ENCODE measurements around the gene GPHA2.

GPHA2 gene

GRCh38 chr11:64929625-64930024 lies 6.1 kb downstream of the GPHA2 start:
- no peak for DNase-seq

DNA sequence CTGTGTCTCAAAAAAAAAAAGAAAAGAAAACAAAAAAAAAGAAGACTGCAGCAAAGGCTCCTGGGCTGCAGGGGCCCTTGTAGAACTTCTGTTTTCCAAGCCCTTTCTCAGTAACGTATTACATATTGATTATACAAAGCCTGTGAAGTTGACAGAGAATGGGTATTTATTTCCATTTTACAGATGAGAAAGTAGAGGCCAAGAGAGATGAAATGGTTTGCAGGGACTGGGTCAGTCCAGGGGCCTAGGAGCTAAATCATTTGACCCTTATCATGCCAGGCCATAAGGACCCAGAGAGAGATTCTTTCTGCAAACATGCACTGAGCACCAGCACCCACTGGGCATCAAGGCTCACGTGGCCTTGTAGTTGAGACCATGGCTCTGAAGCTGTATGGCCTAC lies 6.7 kb downstream of the GPHA2 start:
- DNase-seq, result no peak

DNA sequence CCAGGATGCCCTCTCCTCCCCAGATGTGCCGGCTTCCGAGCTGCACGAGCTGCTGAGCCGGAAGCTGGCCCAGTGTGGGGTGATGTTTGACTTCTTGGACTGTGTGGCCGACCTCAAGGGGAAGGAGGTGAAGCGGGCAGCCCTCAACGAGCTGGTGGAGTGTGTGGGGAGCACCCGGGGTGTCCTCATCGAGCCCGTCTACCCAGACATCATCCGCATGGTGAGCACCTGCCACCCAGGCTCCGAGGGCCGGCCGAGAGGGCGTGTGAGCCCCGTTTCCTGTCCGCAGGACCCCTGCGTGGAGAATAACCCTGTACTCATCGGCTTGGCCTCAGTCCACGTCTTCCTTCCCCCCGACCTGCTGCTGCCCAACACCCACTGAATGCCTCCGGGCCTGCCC lies 9.0 kb downstream of the GPHA2 start:
- DNase-seq, result no peak

GRCh38 chr11:64925536-64926436 lies 9.9 kb downstream of the GPHA2 start:
- DNase-seq, result no peak

- peak; percentile 19 for DNase-seq
Observed at GRCh38 chr11:64924910-64925284, 10.8 kb downstream of the GPHA2 start.

DNA sequence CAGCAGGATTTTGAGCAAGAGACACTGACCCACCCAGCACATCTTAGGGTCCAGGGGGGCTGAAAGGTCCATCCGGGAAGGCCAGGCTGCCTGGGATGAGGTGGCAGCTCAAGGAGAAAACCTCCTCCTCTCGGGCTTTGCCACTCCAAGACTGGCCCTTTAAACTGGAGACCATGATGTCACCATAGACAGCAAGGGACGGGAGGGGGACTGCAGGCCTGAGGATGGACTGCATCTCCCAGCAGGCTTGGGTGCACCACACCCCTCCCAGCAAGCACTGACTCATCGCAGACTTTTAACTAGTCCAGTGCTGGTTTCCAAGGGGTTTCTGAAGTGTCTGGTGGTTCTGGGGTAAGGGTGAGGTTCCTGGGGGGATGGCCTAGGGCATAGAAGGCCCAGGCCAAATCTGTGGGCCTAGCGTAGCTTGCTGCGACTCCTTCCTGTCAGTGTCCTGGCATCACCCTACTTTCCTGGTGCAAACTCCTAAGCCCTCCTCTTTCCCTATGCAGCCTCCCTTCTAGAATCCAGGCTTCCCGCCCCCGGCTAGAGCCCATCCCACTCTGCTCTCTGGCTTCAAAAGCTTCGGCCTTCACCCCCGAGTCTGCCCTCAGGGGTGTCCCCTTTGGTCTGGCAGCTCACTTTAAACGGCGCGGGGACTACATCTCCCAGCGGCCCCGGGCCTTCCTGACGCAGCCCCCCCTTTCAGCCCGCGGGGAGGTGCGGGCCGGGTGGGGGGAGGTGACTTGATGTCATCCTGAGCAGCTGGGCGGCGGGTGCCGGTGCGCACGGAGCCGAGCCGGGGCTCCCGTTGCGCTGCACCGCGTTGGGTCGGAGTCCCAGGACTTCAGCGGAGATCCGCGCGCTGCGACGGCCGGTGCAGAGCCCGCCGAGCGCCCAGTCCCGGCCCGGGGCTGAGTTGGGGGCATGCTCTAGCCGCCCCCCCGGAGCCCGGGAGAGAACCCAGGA lies 11.5 kb downstream of the GPHA2 start, which contains the start of gene PPP2R5B:
Gene PPP2R5B (plus strand): TSS at position 746 of the 966 bp plus-strand sequence. CDS start 1,046 bp downstream, outside the sequence.
- DNase-seq, result peak; percentile 86

DNA sequence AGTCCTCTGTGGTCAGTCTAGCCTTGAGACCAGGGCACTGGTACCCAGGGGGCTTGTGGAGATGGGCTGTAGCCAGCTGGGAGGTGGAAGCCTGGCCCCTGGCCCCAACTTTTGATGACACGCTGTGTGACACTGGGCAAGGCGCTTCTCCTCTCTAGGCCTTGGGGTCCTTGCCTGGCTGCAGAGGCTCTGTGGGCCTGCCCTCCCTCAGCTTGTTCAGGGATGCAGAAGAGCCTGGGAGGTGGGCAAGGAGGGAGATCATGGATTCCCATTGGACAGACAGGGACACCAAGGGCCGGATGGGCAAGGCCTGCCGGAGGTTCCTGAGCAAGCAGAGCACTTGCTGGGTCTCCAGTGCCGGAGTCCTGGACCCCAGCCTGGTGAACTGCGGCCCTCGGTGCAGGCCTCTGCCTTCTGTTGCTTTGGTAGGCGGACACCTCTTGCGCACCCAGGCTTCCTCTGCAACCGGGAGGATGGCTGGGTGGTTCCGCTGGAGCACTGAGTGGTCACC lies 12.5 kb downstream of the GPHA2 start:
- no peak for DNase-seq

GRCh38 chr11:64921384-64921783 lies 14.3 kb downstream of the GPHA2 start:
- DNase-seq, result no peak

GRCh38 chr11:64920124-64920523 lies 15.6 kb downstream of the GPHA2 start:
- no peak for DNase-seq

- no peak for DNase-seq
Observed at GRCh38 chr11:64919627-64920026, 16.1 kb downstream of the GPHA2 start.

GRCh38 chr11:64918017-64918416 lies 17.7 kb downstream of the GPHA2 start:
- no peak for DNase-seq

DNA sequence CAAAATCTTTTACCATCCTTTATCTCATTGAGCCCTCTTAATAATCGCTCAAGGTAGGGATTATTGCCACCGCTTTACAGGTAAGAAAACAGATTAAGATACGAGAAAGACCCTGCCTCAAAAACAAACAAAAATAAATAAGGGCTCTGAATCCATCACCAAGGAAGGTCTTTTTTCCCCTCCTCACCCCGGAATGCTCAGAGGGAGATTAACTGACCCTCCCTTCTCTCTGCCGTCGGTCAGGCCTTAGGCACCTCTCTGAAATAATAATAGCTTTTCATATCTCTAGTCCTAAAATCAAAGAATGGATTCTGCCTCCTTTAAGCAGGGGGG lies 18.1 kb downstream of the GPHA2 start:
- no peak for DNase-seq

DNA sequence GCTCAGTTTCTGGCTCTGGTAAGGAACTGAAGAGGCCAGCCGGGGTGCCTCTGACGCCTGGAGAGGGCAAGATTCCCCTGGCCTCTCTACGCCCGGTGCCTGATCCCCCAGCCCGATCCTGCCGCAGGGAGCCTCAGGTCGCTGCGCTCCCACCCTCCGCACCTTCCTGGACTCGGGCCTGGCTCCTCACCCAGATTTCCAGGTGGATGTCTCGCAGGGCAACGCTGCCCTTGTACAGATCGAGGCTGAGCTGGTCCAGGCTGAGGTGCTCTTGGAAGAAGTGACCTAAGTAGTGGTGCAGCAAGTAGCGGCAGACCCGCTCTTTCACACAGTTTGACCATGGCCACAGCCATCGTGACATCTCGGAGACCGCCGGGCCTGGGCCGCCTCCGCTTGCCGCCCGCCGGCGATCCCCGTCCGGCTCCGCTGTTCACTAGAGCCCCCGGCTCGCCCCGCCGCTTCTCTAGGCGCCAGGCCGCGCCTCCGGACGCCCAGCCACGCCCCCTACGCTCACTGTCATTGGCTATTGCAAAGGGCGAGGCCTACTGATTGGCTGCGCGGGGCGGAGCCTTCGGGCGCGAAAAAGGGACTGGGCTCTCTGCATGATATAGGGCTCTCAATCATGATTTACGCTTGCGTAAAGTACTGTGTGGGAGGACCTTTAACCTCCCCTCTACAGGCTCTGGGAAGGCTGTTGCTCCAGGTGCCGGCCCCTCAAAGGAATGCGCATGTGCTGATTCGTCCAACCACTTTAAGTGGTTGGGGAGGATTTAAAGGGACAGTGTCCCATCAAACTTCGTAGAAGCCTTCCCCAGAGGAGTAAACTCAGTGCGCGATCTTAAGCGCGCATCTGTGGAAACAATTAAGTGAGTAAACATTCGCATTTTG lies 18.7 kb downstream of the GPHA2 start, which contains the start of gene ATG2A:
Gene ATG2A (minus strand): TSS at position 435 of the 888 bp plus-strand sequence. CDS start 74 bp downstream, at position 361.
- peak; percentile 99 for DNase-seq

DNA sequence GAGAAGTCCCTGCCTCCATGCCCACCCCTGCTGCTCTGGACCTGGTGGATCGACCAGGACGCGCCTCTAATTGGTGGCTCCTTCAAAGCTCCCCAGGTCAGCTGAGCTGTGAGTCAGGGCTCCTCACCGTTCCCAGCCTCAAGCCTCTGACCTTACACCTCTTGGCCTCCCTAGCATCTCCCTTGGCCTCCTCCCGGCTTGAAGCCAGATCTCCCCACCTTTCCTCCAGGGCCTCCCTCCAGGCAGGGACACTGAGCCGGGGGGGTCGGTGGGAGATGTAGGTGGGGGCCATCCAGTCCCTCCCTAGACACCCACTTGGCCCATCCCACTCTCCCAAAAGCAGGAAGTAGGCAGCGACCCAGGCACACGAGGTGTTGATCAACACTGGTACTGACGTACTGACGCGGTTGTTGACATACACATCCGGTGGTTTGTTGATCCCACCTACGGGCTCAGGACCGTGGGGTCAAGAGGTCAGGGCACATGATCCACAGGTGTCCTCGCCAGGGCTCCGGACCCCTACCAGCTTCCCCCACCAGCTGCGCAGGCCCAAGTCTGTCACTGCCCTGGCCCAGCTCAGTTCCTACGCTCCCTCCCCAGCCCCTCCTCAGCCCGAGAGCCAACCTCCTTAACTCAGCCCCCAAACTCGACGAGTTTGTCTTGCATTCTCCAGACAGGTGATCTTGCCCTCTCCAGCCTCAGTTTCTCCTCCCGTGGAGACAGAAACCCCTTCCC lies 19.5 kb downstream of the GPHA2 start:
- DNase-seq, result no peak

GRCh38 chr11:64915376-64915887 lies 20.3 kb downstream of the GPHA2 start:
- DNase-seq, result no peak

GRCh38 chr11:64914123-64914522 lies 21.6 kb downstream of the GPHA2 start:
- DNase-seq, result no peak

DNA sequence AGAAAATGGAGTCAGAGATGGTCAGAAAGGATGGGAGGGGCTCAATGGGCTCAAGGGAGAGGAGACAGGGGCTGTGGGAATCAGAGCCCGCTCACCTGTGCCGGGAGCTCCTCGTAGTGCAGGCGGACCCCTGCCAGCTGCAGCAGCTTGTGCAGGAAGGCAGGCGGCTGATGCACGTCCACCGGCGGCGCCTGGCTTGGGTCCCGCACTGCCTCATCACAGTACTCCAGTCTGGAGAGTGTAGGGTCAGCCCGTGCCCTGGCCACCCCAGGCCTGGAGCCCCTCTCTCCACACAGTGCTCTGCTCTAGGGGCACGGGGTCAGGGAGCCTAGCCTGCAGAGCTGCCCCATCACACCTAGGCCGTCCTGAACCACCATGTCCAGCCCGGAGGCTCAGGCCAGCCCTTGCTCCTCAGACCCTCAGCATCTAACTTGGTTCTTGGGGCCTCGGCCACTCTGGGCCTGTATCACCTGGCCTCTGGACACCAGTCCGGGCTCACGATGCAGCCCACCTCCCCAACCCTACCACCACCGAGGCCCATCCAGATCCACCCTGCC lies 22.4 kb downstream of the GPHA2 start:
- DNase-seq, result no peak

DNA sequence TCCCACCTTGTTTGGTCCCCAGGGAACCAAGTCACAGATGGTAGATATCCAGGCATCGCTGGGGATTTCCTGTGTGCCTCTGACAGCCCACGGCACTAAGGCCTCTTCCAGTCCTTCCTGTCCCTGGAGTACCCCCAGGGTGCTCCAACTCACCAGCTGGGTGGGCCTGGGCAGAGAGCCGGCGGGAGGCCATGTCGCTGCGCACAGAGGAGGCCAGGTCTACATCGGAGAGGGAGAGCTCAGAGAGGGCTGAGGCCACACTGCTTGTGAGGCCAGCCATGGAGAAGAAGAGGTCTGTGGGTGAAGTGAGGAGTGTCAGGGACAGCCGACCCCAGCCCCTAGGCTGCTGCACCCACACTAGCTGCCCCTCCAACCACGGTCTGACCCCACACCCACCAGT lies 24.0 kb downstream of the GPHA2 start:
- no peak for DNase-seq

- DNase-seq, result no peak
Observed at GRCh38 chr11:64911142-64911541, 24.6 kb downstream of the GPHA2 start.

- no peak for DNase-seq
Observed at GRCh38 chr11:64910451-64911093, 25.1 kb downstream of the GPHA2 start.

All from stimulated activated CD4-positive, alpha-beta T cell treated with anti-CD3 and anti-CD28 coated beads, Interleukin-12 subunit alpha, Interleukin-12 subunit beta, amount 100 ng/mL, for 4 hours (primary cell).